Ishikawa (cell line): ENCODE measurements around the gene TECPR2.

ENCODE experiments used
- CEBPB ChIP-seq: IDR thresholded peaks from 2 replicates; pipeline ENCODE4 v1.6.1; 2012
- EP300 ChIP-seq: IDR thresholded peaks from 2 replicates; pipeline ENCODE4 v1.6.1; 2012; ENCODE audit warnings: borderline replicate concordance
- MAX ChIP-seq: IDR thresholded peaks from 2 replicates; pipeline ENCODE4 v1.6.1; 2012
- RAD21 ChIP-seq: IDR thresholded peaks from 2 replicates; pipeline ENCODE4 v1.6.1; 2012; ENCODE audit warnings: low read depth
- ZBTB7A ChIP-seq: IDR thresholded peaks from 2 replicates; pipeline ENCODE4 v1.6.1; 2012; ENCODE audit warnings: low read depth

DNA sequence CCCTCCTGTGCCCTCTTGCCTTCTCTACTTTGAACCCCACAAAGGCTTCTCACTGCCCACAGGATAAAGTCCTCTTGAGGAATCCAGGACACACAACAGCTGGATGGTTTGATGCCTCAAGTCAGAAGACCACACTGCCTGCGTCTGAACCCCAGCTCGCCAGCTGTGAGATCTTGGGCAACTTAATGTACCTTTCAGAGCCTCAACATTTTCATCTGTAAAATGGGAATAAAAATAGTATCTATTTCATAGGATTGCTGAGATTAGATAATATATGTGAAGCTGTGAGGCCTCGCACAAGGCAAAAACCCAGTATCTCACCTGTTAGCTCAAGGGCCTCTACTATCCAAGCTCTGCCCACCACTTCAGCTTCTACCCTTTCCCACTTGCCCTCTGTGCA, 2.4 kb upstream of the TECPR2 start:
- TF ChIP-seq RAD21 (no peak), EP300 (no peak), MAX (no peak), ZBTB7A (no peak), CEBPB (no peak)
